Measurements from ENCODE around the gene CDK14.

Gene CDK14

GRCh38 chr7:91045606-91046005, 449.5 kb downstream of the CDK14 start:
- H3K36me3 Mint-ChIP-seq: peaks cover 20 to 33% of the 10 kb centered on the region in 2 donors
- H3K9me3 Mint-ChIP-seq: peaks cover 0 to under 1% of the 10 kb centered on the region in 2 donors
- no peak for DNase-seq
- ATAC-seq (replicated peaks): no peak
- H3K27me3 Mint-ChIP-seq: no peaks in the 10 kb centered on the region
- peaks cover 9 to 10% of the 10 kb centered on the region in 2 donors for H3K4me1 Mint-ChIP-seq
- H3K4me3 Mint-ChIP-seq: no peak overlapping the region
- H3K27ac Mint-ChIP-seq: no peak overlapping the region

- Mint-ChIP-seq H3K4me3 (no peak overlapping the region), H3K27me3 (no peaks in the 10 kb centered on the region), H3K4me1 (peaks cover 12% of the 10 kb centered on the region in 2 donors), H3K27ac (no peak overlapping the region), H3K9me3 (peaks cover 0 to 1% of the 10 kb centered on the region in 2 donors), H3K36me3 (peaks cover 22 to 33% of the 10 kb centered on the region in 2 donors)
- ATAC-seq (replicated peaks) (no peak), DNase-seq (no peak)
These were observed 450.4 kb downstream of the CDK14 start for GRCh38 chr7:91046322-91047089.

GRCh38 chr7:91047636-91048035, 451.5 kb downstream of the CDK14 start:
- Mint-ChIP-seq H3K27ac (no peak overlapping the region), H3K36me3 (peaks cover 21 to 29% of the 10 kb centered on the region in 2 donors), H3K27me3 (no peaks in the 10 kb centered on the region), H3K9me3 (peaks cover 0 to 1% of the 10 kb centered on the region in 2 donors), H3K4me3 (no peak overlapping the region), H3K4me1 (peaks cover 10 to 12% of the 10 kb centered on the region in 2 donors)
- no peak for DNase-seq
- ATAC-seq (replicated peaks): no peak

DNA sequence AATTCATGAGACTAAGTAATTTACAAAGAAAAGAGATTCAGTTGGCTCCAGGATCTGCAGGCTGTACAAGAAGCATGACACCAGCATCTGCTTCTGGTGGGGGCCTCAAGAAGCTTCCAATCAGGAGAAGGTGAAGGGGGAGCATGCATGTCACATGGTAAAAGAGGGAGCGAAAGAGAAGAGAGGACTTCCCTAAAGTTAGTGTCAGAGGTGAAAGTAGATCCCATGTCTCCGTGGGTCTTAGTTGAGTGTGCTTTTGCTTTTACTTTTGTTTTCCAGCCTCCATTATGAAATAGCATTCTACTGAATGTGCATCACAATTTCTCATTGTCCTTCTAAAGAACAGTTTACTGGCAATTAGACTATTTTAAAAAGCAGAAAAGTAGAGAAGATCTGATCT, 454.6 kb downstream of the CDK14 start:
- DNase-seq (no peak), ATAC-seq (replicated peaks) (peak; percentile 69 to 79)
- H3K27me3 Mint-ChIP-seq: no peaks in the 10 kb centered on the region
- H3K4me1 Mint-ChIP-seq: peaks cover 9 to 12% of the 10 kb centered on the region in 2 donors
- peak overlapping the region; percentile 70 for H3K27ac Mint-ChIP-seq
- peak overlapping the region; percentile 45 to 63 for H3K4me3 Mint-ChIP-seq
- peaks cover 30 to 41% of the 10 kb centered on the region in 2 donors for H3K36me3 Mint-ChIP-seq
- peaks cover 0 to 1% of the 10 kb centered on the region in 2 donors for H3K9me3 Mint-ChIP-seq

DNA sequence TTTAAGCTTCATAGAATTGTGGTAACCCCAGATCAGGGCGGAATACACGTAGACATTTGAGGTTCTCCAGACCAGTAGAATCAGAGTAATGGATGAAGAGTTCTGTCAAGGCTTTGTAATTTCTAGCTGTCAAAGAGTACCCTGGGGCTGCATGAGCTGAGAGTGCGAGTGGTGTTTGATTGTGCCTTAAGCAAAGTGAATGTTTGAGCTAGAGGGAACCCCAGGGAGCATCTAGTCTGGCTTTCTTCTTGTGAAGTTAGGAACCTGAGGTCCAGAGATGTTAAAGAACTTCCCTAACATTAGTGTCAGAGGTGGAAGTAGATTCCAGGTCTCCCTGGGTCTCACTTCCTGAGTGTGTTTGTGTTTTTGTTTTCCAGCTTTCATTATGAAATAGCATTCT, 455.8 kb downstream of the CDK14 start:
- no peak for ATAC-seq (replicated peaks)
- peaks cover 31 to 45% of the 10 kb centered on the region in 2 donors for H3K36me3 Mint-ChIP-seq
- H3K4me3 Mint-ChIP-seq: no peak overlapping the region
- no peak overlapping the region for H3K27ac Mint-ChIP-seq
- peaks cover 9 to 12% of the 10 kb centered on the region in 2 donors for H3K4me1 Mint-ChIP-seq
- DNase-seq: no peak
- peaks cover 0 to 1% of the 10 kb centered on the region in 2 donors for H3K9me3 Mint-ChIP-seq
- H3K27me3 Mint-ChIP-seq: no peaks in the 10 kb centered on the region

GRCh38 chr7:91054374-91054773, 458.3 kb downstream of the CDK14 start:
- Mint-ChIP-seq H3K4me3 (no peak overlapping the region), H3K9me3 (peaks cover 0 to 1% of the 10 kb centered on the region in 2 donors), H3K27ac (no peak overlapping the region), H3K27me3 (no peaks in the 10 kb centered on the region), H3K36me3 (peaks cover 23 to 34% of the 10 kb centered on the region in 2 donors), H3K4me1 (peaks cover 9 to 12% of the 10 kb centered on the region in 2 donors)
- ATAC-seq (replicated peaks) (no peak), DNase-seq (no peak)

DNA sequence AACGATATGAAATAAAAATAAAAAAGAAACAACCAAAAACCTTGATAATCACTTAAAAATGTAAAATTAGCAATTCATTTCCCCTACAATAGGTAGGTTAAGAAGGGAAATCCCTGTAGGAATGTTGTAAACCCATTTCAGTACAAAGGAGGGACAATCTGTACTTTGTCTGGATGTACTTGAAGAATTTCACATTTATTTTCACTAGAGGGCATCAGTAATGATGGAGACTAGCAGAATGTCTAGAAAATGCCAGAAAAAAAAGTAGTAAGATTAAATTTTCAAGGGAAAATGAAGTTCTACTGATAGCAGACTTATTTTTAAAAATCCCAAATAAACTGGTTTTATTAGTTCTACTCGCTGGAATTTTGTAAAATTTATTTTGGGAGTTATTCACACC, 459.1 kb downstream of the CDK14 start:
- H3K27me3 Mint-ChIP-seq: no peaks in the 10 kb centered on the region
- no peak overlapping the region for H3K27ac Mint-ChIP-seq
- H3K36me3 Mint-ChIP-seq: peaks cover 27 to 34% of the 10 kb centered on the region in 2 donors
- ATAC-seq (replicated peaks): no peak
- no peak for DNase-seq
- H3K9me3 Mint-ChIP-seq: peaks cover 0 to 3% of the 10 kb centered on the region in 2 donors
- H3K4me1 Mint-ChIP-seq: peaks cover 4 to 5% of the 10 kb centered on the region in 2 donors
- H3K4me3 Mint-ChIP-seq: no peak overlapping the region

- Mint-ChIP-seq H3K9me3 (peaks cover 0 to 2% of the 10 kb centered on the region in 2 donors), H3K4me3 (no peak overlapping the region), H3K4me1 (peaks cover 7 to 19% of the 10 kb centered on the region in 2 donors), H3K27ac (no peak overlapping the region), H3K36me3 (peaks cover 12 to 36% of the 10 kb centered on the region in 2 donors), H3K27me3 (no peaks in the 10 kb centered on the region)
- no peak for DNase-seq
- no peak for ATAC-seq (replicated peaks)
These were observed 466.6 kb downstream of the CDK14 start for GRCh38 chr7:91062713-91063112.

DNA sequence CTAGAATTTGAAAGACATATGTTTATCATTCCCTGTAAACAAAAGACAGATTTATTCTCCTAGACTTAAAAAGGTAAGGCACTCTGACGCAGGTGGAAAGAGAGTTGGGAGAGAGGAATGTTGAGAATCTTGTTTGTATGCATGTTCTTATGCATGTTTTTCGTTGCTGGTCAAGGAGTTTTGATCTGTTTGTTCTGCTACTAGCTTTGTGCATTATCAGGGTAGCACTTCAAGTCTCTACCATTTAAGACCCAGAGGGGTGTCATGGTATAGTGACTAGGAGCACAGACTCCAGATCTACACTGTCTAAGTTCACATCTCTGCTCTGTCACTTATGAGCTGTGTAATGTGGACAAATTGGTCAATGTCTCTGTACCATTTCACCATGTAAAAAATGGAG, 467.9 kb downstream of the CDK14 start:
- no peaks in the 10 kb centered on the region for H3K27me3 Mint-ChIP-seq
- no peak overlapping the region for H3K27ac Mint-ChIP-seq
- DNase-seq (no peak), ATAC-seq (replicated peaks) (no peak)
- peaks cover 17 to 39% of the 10 kb centered on the region in 2 donors for H3K36me3 Mint-ChIP-seq
- peaks cover 7 to 19% of the 10 kb centered on the region in 2 donors for H3K4me1 Mint-ChIP-seq
- peaks cover 0 to 2% of the 10 kb centered on the region in 2 donors for H3K9me3 Mint-ChIP-seq
- H3K4me3 Mint-ChIP-seq: no peak overlapping the region

DNA sequence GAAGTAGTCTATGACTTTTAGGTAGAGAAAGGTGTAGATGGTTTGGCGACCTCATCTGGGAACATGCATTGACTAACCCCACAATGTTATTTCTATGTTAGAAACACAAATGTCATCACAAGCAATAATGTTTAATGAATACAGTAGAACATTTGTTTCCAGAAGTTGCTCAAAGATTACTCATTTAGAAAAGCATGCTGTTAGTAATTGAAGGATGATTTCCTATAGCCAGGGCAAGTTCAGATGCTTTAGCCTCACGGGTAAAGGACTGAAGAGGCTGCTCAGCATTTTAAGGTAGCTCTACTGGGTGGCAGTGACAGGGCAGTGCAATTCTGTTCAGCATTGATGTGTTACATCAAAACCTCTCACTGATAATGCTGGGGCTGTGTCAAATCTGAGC, 468.8 kb downstream of the CDK14 start:
- Mint-ChIP-seq H3K27me3 (no peaks in the 10 kb centered on the region), H3K9me3 (peaks cover 0 to 2% of the 10 kb centered on the region in 2 donors), H3K4me3 (no peak overlapping the region), H3K36me3 (peaks cover 15 to 36% of the 10 kb centered on the region in 2 donors), H3K27ac (no peak overlapping the region), H3K4me1 (peaks cover 7 to 19% of the 10 kb centered on the region in 2 donors)
- ATAC-seq (replicated peaks) (no peak), DNase-seq (no peak)

DNA sequence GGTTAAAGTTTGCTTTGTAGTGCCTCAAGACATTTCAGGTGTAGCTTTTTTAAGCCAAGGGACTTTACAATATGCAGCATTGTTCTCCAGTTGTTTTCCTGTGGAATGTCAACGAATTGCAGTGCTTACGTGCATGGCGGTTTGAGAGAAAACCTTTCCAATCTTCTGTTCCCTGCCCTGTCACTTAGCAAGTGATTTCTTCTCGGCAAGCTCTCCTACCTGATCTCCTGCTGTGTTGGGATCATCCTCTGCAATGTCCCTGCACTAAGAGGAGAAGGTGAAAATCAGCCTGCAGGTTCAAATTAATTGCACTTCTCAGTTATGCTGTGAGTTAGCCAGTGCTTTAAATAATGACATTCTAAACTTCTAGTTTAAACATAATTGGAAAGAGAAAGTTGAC, 470.5 kb downstream of the CDK14 start:
- Mint-ChIP-seq H3K4me3 (no peak overlapping the region), H3K9me3 (no peaks in the 10 kb centered on the region), H3K27me3 (no peaks in the 10 kb centered on the region), H3K27ac (no peak overlapping the region), H3K4me1 (peaks cover 7 to 19% of the 10 kb centered on the region in 2 donors), H3K36me3 (peaks cover 14 to 25% of the 10 kb centered on the region in 2 donors)
- ATAC-seq (replicated peaks) (no peak), DNase-seq (no peak)

DNA sequence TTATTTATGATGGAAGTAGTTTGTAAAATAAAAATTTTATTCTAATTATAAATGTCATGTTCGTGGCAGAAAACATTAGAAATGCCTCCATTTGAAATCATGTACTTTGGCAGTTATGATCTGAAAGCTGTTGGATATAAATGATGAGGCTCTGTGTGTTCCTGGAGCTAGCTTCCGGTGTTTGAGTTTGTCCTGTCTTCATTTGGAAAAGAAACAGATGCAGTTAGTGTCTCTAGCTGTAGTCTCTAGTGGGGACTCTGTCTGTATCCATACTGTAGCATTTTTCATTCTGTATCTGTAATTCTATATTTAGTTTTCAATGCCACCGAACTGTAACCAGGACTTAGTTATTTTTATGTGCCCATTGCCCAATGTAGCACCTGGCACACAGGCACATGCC, 471.1 kb downstream of the CDK14 start:
- DNase-seq (no peak), ATAC-seq (replicated peaks) (no peak)
- peaks cover 18 to 27% of the 10 kb centered on the region in 2 donors for H3K36me3 Mint-ChIP-seq
- H3K4me3 Mint-ChIP-seq: no peak overlapping the region
- H3K9me3 Mint-ChIP-seq: no peaks in the 10 kb centered on the region
- H3K4me1 Mint-ChIP-seq: peaks cover 7 to 18% of the 10 kb centered on the region in 2 donors
- H3K27me3 Mint-ChIP-seq: no peaks in the 10 kb centered on the region
- no peak overlapping the region for H3K27ac Mint-ChIP-seq

DNA sequence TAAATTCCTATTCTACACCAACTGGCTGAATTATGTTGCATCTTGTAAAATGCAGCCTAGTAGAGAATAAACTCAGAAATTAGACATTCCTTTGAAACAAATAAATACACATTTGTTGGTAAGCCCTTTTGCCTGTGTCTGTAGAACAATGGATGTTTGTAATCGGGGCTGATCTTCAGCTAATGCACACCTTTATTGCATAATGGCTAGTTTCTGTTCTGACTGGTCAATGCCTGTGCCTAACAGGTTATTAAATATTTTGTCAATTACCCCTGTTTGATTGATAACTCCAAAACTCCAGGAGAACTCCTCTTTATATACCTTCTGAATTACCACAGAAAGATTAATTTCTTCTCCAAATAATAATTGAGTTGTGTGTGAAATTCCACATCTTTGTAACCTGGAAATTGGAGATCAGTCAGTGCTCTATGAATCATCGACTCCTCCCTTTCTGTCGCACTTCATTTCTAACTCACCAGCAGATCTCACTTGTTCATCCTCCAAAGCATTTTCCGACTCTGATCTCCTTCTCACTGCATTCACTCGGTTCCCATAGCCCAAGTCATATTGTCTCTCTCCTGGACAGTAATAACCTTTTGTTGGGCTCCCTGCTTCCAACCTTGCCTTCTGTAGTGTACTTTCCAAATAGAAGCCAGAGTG, 472.1 kb downstream of the CDK14 start:
- DNase-seq: no peak
- Mint-ChIP-seq H3K4me1 (peaks cover 7 to 13% of the 10 kb centered on the region in 2 donors), H3K27ac (no peak overlapping the region), H3K27me3 (no peaks in the 10 kb centered on the region), H3K9me3 (peaks cover 2 to 5% of the 10 kb centered on the region in 2 donors), H3K4me3 (no peak overlapping the region), H3K36me3 (peaks cover 22 to 33% of the 10 kb centered on the region in 2 donors)
- ATAC-seq (replicated peaks): no peak

GRCh38 chr7:91069146-91069545, 473.0 kb downstream of the CDK14 start:
- no peak for ATAC-seq (replicated peaks)
- no peak overlapping the region for H3K4me3 Mint-ChIP-seq
- H3K27ac Mint-ChIP-seq: no peak overlapping the region
- peaks cover 7 to 9% of the 10 kb centered on the region in 2 donors for H3K4me1 Mint-ChIP-seq
- peaks cover 4 to 5% of the 10 kb centered on the region in 2 donors for H3K9me3 Mint-ChIP-seq
- H3K27me3 Mint-ChIP-seq: no peaks in the 10 kb centered on the region
- peaks cover 22 to 29% of the 10 kb centered on the region in 2 donors for H3K36me3 Mint-ChIP-seq
- DNase-seq: no peak

DNA sequence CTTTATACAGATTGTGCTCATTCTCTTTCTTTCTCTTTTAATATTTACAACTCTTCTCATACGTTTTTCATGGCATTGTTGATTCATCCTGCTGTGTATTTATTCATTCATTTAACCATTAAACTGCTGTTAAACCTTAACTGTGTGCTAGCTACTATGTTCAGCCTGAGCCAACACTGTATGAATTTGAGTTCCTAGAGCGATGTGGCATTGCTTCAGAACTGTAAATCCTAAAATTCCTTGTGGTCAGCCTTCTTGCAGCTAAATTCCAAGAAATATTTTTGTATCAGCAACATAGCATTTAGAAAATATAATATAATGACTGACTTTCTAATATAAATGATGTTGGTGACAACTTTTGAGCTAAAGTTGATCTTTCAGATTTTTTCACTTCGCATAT, 483.4 kb downstream of the CDK14 start:
- H3K9me3 Mint-ChIP-seq: peaks cover 2 to 12% of the 10 kb centered on the region in 2 donors
- peaks cover 4 to 7% of the 10 kb centered on the region in 2 donors for H3K36me3 Mint-ChIP-seq
- peaks cover 7 to 13% of the 10 kb centered on the region in 2 donors for H3K4me1 Mint-ChIP-seq
- no peak overlapping the region for H3K27ac Mint-ChIP-seq
- ATAC-seq (replicated peaks) (no peak), DNase-seq (no peak)
- no peaks in the 10 kb centered on the region for H3K27me3 Mint-ChIP-seq
- no peak overlapping the region for H3K4me3 Mint-ChIP-seq

Data from stimulated activated naive B cell treated with anti-CD40 and anti-IgM and Interleukin-4, amounts not matched to agents 10 μg/mL and 1 μg/mL and 100 μg/mL, for 72 hours (primary cell).